ENCODE results near the gene RAB9A. TPM values are rescaled to one million over a fixed set of nuclear protein-coding genes. Genes with fewer than 3 reads are reported as not detected.
A peak's percentile ranks its signal among the peaks of the same experiment; 100 is the strongest.
"Not testable (repeated sequence)": the region's sequence is repeated elsewhere in the genome, so short reads cannot be mapped to it uniquely, and the experiment has no call there.

The RAB9A gene, protein sequence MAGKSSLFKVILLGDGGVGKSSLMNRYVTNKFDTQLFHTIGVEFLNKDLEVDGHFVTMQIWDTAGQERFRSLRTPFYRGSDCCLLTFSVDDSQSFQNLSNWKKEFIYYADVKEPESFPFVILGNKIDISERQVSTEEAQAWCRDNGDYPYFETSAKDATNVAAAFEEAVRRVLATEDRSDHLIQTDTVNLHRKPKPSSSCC
- 78.2 and 82.7 TPM in 2 replicates for polyA plus RNA-seq (2013)

DNA sequence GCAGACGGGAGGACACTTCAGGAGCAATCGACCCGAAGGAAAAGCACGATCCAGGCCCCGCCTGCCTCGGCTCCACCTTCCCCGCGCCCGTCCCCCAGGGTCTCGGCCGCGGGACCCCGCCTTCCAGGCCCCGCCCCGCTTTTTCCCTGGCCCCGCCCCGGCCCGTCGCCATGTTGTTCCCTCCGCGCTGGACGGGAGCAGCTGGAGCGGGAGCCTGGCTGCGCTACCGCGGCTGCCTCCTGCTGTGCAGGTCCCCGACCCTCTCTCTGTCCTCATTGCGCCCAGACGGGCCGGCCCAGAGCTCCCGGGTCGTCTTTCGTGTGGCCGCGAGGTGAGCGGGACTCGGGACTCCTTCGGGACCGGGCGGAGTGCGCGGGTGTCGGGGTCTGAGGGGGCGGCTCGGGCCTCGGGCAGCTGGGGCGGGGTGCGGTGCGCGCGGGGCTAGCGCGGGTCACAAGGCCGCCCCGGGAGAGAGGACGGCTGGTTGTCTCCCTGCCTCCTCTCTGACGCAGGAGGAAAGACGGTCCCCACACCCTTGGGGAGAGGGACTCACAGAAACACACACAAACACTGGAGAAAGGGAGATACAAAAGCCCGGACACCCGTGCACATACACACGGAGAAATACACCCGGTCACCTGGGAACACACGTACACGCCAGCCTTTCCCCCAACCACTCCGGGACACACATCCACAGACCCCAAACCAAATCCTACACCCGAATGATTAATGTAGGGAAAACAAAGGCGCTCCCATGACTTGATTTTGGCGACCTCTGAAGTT, at the start of gene RAB9A:
Gene RAB9A (plus strand): TSS at position 171 of the 783 bp plus-strand sequence. CDS start 19,619 bp downstream, outside the sequence.
- Histone ChIP-seq H3K4me1 (ENCODE audit: control insufficient read depth in 1 of 2, insufficient read depth in 2 of 2, low read length in 2 of 2) (peaks cover 0 to 5% of the 10 kb centered on the region in 2 experiments), H3K79me2 (ENCODE audit: control insufficient read depth, insufficient read depth, low read length, poor library complexity) (peaks cover 10% of the 10 kb centered on the region), H3K23ac (ENCODE audit: low read length) (no peak within 1 kb of the TSS), H3K18ac (ENCODE audit: low read length) (peak within 1 kb of the TSS; percentile 96), H4K8ac (ENCODE audit: low read depth, low read length) (peak within 1 kb of the TSS; percentile 84), H3K4me2 (ENCODE audit: low read length) (peak within 1 kb of the TSS; percentile 73), H3K36me3 (ENCODE audit: control insufficient read depth in 1 of 2, insufficient read depth in 2 of 2, low read length in 2 of 2) (no peaks in the 10 kb centered on the region), H3K27me3 (ENCODE audit: insufficient read depth, low read length) (no peaks in the 10 kb centered on the region), H3K9me3 (ENCODE audit: insufficient read depth, low read depth, low read length) (no peaks in the 10 kb centered on the region), H2BK5ac (ENCODE audit: low read depth, low read length, poor library complexity) (peak within 1 kb of the TSS; percentile 88), H3K27ac (ENCODE audit: low read depth, low read length) (peak within 1 kb of the TSS; percentile 97), H2BK12ac (ENCODE audit: low read length) (peak within 1 kb of the TSS; percentile 59), H3K9ac (ENCODE audit: low read length) (peak within 1 kb of the TSS; percentile 86), H3K79me1 (ENCODE audit: low read length) (peaks cover 8% of the 10 kb centered on the region), H2AFZ (ENCODE audit: insufficient read depth, low read length, poor library complexity) (no peak within 1 kb of the TSS), H3K4me3 (ENCODE audit: low read depth, low read length) (peak within 1 kb of the TSS; percentile 84), H3K14ac (ENCODE audit: low read length) (peak within 1 kb of the TSS; percentile 93), H2BK120ac (ENCODE audit: insufficient read depth, low read length, poor library complexity) (peak within 1 kb of the TSS; percentile 93), H4K91ac (ENCODE audit: low read depth, low read length) (peak within 1 kb of the TSS; percentile 88), H2AK5ac (ENCODE audit: low read length) (peak within 1 kb of the TSS; percentile 73), H4K12ac (ENCODE audit: low read depth, low read length) (peak within 1 kb of the TSS; percentile 88), H3K4ac (ENCODE audit: low read depth, low read length) (peak within 1 kb of the TSS; percentile 95)
- no CpG with 5 or more reads among the region's 68 CpGs for WGBS (ENCODE audit: extremely low coverage, insufficient coverage, insufficient read length)
- DNase-seq, result peak; percentile 49 to 78

DNA sequence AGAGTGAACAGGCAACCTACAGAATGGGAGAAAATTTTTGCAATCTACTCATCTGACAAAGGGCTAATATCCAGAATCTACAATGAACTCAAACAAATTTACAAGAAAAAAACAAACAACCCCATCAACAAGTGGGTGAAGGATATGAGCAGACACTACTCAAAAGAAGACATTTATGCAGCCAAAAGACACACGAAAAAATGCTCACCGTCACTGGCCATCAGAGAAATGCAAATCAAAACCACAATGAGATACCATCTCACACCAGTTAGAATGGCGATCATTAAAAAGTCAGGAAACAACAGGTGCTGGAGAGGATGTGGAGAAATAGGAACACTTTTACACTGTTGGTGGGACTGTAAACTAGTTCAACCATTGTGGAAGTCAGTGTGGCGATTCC, 47.2 kb upstream of the RAB9A start:
- H4K12ac ChIP-seq (ENCODE audit: low read depth, low read length); H3K4me3 ChIP-seq (ENCODE audit: low read depth, low read length); H3K4me2 ChIP-seq (ENCODE audit: low read length); H3K4me1 ChIP-seq (ENCODE audit: control insufficient read depth in 1 of 2, insufficient read depth in 2 of 2, low read length in 2 of 2); H3K18ac ChIP-seq (ENCODE audit: low read length); H3K23ac ChIP-seq (ENCODE audit: low read length); H2AFZ ChIP-seq (ENCODE audit: insufficient read depth, low read length, poor library complexity); H4K91ac ChIP-seq (ENCODE audit: low read depth, low read length); H3K14ac ChIP-seq (ENCODE audit: low read length); H2BK12ac ChIP-seq (ENCODE audit: low read length); H3K79me1 ChIP-seq (ENCODE audit: low read length); H3K9ac ChIP-seq (ENCODE audit: low read length); H2BK5ac ChIP-seq (ENCODE audit: low read depth, low read length, poor library complexity); H2BK120ac ChIP-seq (ENCODE audit: insufficient read depth, low read length, poor library complexity); H2AK5ac ChIP-seq (ENCODE audit: low read length); H4K8ac ChIP-seq (ENCODE audit: low read depth, low read length); H3K79me2 ChIP-seq (ENCODE audit: control insufficient read depth, insufficient read depth, low read length, poor library complexity); DNase-seq; H3K27ac ChIP-seq (ENCODE audit: low read depth, low read length); H3K36me3 ChIP-seq (ENCODE audit: control insufficient read depth in 1 of 2, insufficient read depth in 2 of 2, low read length in 2 of 2); H3K27me3 ChIP-seq (ENCODE audit: insufficient read depth, low read length); H3K9me3 ChIP-seq (ENCODE audit: insufficient read depth, low read depth, low read length); H3K4ac ChIP-seq (ENCODE audit: low read depth, low read length): not testable (repeated sequence)
- WGBS (ENCODE audit: extremely low coverage, insufficient coverage, insufficient read length), result no CpG with 5 or more reads among the region's 4 CpGs

DNA sequence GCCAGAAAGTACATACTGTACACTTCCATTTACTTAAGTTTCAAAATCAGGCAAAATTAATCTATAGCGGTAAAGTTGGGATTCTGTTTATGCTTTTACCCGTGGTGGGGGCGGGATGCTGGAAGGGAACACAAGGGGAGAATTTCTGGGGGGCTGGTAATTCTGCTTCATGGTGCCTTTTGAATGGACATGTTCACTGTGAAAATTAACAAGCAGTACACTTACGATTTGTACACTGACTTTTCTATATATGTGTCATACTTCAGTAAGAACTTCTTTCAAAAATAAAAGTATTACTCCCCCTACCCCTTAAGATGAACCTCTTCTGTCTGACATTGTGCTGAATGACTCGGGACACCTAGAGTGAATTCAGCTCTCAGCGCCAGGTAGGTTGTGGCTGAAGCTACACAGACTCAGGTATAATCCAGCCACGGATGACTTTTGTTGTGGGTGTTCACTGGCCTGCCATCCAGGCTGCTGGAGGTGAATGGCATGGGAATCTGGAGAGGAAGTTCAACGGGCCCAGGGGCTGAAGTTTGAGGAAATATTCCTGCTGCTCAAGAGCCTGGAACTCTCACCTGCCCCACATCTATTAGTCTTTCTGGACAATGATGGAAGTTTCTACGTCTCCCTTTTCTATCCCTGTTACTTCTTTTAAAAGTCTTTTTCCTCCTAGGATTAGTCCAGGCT, 43.3 kb upstream of the RAB9A start:
- H3K79me1 ChIP-seq (ENCODE audit: low read length), result no peaks in the 10 kb centered on the region
- H3K4me2 ChIP-seq (ENCODE audit: low read length), result no peak overlapping the region
- H3K79me2 ChIP-seq (ENCODE audit: control insufficient read depth, insufficient read depth, low read length, poor library complexity), result no peaks in the 10 kb centered on the region
- no peaks in the 10 kb centered on the region for H3K36me3 ChIP-seq (ENCODE audit: control insufficient read depth in 1 of 2, insufficient read depth in 2 of 2, low read length in 2 of 2)
- no peak overlapping the region for H3K27ac ChIP-seq (ENCODE audit: low read depth, low read length)
- no peak overlapping the region for H3K18ac ChIP-seq (ENCODE audit: low read length)
- H3K4me1 ChIP-seq (ENCODE audit: control insufficient read depth in 1 of 2, insufficient read depth in 2 of 2, low read length in 2 of 2), result no peaks in the 10 kb centered on the region
- H3K14ac ChIP-seq (ENCODE audit: low read length), result no peak overlapping the region
- H2BK12ac ChIP-seq (ENCODE audit: low read length), result no peak overlapping the region
- H2AFZ ChIP-seq (ENCODE audit: insufficient read depth, low read length, poor library complexity), result no peak overlapping the region
- H4K8ac ChIP-seq (ENCODE audit: low read depth, low read length), result no peak overlapping the region
- no peaks in the 10 kb centered on the region for H3K27me3 ChIP-seq (ENCODE audit: insufficient read depth, low read length)
- H3K4me3 ChIP-seq (ENCODE audit: low read depth, low read length), result no peak overlapping the region
- H3K4ac ChIP-seq (ENCODE audit: low read depth, low read length), result no peak overlapping the region
- no peaks in the 10 kb centered on the region for H3K9me3 ChIP-seq (ENCODE audit: insufficient read depth, low read depth, low read length)
- H4K12ac ChIP-seq (ENCODE audit: low read depth, low read length), result no peak overlapping the region
- H2AK5ac ChIP-seq (ENCODE audit: low read length), result no peak overlapping the region
- no peak overlapping the region for H3K23ac ChIP-seq (ENCODE audit: low read length)
- no peak overlapping the region for H3K9ac ChIP-seq (ENCODE audit: low read length)
- H2BK120ac ChIP-seq (ENCODE audit: insufficient read depth, low read length, poor library complexity), result no peak overlapping the region
- no CpG with 5 or more reads among the region's 9 CpGs for WGBS (ENCODE audit: extremely low coverage, insufficient coverage, insufficient read length)
- no peak overlapping the region for H4K91ac ChIP-seq (ENCODE audit: low read depth, low read length)
- no peak for DNase-seq
- H2BK5ac ChIP-seq (ENCODE audit: low read depth, low read length, poor library complexity), result no peak overlapping the region

DNA sequence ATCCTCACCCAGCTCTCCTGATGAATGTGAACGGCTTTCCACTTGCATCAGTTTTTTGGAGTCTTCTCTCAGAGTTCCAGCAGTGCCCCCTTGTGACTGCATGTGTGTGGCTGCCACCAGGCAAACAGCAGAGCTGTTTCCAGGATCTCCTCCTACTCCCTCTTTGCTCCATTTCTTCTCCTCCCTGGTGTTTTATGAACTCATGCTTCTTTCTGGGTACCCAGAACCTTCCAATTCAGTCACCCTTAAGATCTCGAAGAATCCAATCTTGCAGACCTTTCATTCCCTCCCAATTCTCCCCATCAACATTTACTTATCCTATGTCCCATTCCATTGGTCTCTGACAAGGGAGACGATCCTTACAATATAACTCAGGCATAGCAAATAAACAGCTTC, 42.8 kb upstream of the RAB9A start:
- H3K79me2 ChIP-seq (ENCODE audit: control insufficient read depth, insufficient read depth, low read length, poor library complexity), result no peaks in the 10 kb centered on the region
- H3K14ac ChIP-seq (ENCODE audit: low read length), result no peak overlapping the region
- no peak overlapping the region for H3K9ac ChIP-seq (ENCODE audit: low read length)
- no peak overlapping the region for H2BK5ac ChIP-seq (ENCODE audit: low read depth, low read length, poor library complexity)
- H2BK12ac ChIP-seq (ENCODE audit: low read length), result no peak overlapping the region
- no peak overlapping the region for H3K4me3 ChIP-seq (ENCODE audit: low read depth, low read length)
- no peak overlapping the region for H4K12ac ChIP-seq (ENCODE audit: low read depth, low read length)
- H2AK5ac ChIP-seq (ENCODE audit: low read length), result no peak overlapping the region
- H3K4me2 ChIP-seq (ENCODE audit: low read length), result no peak overlapping the region
- no peak overlapping the region for H2BK120ac ChIP-seq (ENCODE audit: insufficient read depth, low read length, poor library complexity)
- H3K4me1 ChIP-seq (ENCODE audit: control insufficient read depth in 1 of 2, insufficient read depth in 2 of 2, low read length in 2 of 2), result no peaks in the 10 kb centered on the region
- no peaks in the 10 kb centered on the region for H3K9me3 ChIP-seq (ENCODE audit: insufficient read depth, low read depth, low read length)
- H3K4ac ChIP-seq (ENCODE audit: low read depth, low read length), result no peak overlapping the region
- no CpG with 5 or more reads among the region's 3 CpGs for WGBS (ENCODE audit: extremely low coverage, insufficient coverage, insufficient read length)
- no peak overlapping the region for H4K8ac ChIP-seq (ENCODE audit: low read depth, low read length)
- no peak overlapping the region for H3K18ac ChIP-seq (ENCODE audit: low read length)
- H3K27me3 ChIP-seq (ENCODE audit: insufficient read depth, low read length), result no peaks in the 10 kb centered on the region
- no peaks in the 10 kb centered on the region for H3K79me1 ChIP-seq (ENCODE audit: low read length)
- peak in 1 of 2 donors; percentile 62 for DNase-seq
- no peak overlapping the region for H4K91ac ChIP-seq (ENCODE audit: low read depth, low read length)
- H2AFZ ChIP-seq (ENCODE audit: insufficient read depth, low read length, poor library complexity), result no peak overlapping the region
- H3K36me3 ChIP-seq (ENCODE audit: control insufficient read depth in 1 of 2, insufficient read depth in 2 of 2, low read length in 2 of 2), result no peaks in the 10 kb centered on the region
- no peak overlapping the region for H3K27ac ChIP-seq (ENCODE audit: low read depth, low read length)
- H3K23ac ChIP-seq (ENCODE audit: low read length), result no peak overlapping the region
